Muscle of leg (tissue), 11 donors: ENCODE measurements around the gene CDH4. TPM values are rescaled to one million over a fixed set of nuclear protein-coding genes. Genes with fewer than 3 reads are reported as not detected.

Source experiments
- DNase-seq: peaks from one replicate; pipeline ENCODE4 v3.0.0; 2013
- H3K27ac ChIP-seq: one replicate; pipeline ENCODE4 v1.5.1; 2013; ENCODE audit warnings: mild to moderate bottlenecking, low read length, control low read depth
- H3K27me3 ChIP-seq: one replicate; pipeline ENCODE4 v1.6.1; 2013; ENCODE audit warnings: low read length; ENCODE audit not compliant: control insufficient read depth, insufficient read depth
- H3K36me3 ChIP-seq: one replicate; pipeline ENCODE4 v1.6.1; 2013; ENCODE audit warnings: low read length; ENCODE audit not compliant: control insufficient read depth, insufficient read depth
- H3K4me1 ChIP-seq: one replicate; pipeline ENCODE4 v1.6.1; 2013; ENCODE audit warnings: low read length; ENCODE audit not compliant: control insufficient read depth, insufficient read depth
- H3K4me3 ChIP-seq: one replicate; pipeline ENCODE4 v1.5.1; 2013; ENCODE audit warnings: low read length, control low read depth
- H3K9me3 ChIP-seq: replicated peaks from 2 replicates; pipeline ENCODE4 v1.6.1; 2013; ENCODE audit warnings: low read depth, low read length; ENCODE audit not compliant: control insufficient read depth
- WGBS: methylation state at CpG from one replicate; pipeline ENCODE4 v1.1.5; 2013; ENCODE audit warnings: missing lambda C conversion rate; ENCODE audit not compliant: insufficient coverage; 5-methylcytosine and 5-hydroxymethylcytosine counted together
- polyA plus RNA-seq, 8 donors: library from polyadenylated mRNA; unstranded; fragments of 120-200 nt; gene quantifications; one replicate each; pipeline versions ENCODE4 v1.2.1 to v1.2.3, GENCODE V29; 2013; ENCODE audit warnings: inconsistent platforms in 1 of 8, low replicate concordance in 1 of 8; ENCODE audit not compliant: insufficient read length in 8 of 8, insufficient read depth in 1 of 8
- total RNA-seq: library from RNA; stranded (reverse); fragments of 120-200 nt; gene quantifications from one replicate; pipeline ENCODE4 v1.2.4, GENCODE V29; 2013

Gene CDH4
- total and polyA plus RNA-seq, 9 donors, result 0.66 to 1.4 (median 1.2) TPM

- peaks cover 17% of the 10 kb centered on the region for H3K4me1 ChIP-seq
- no peaks in the 10 kb centered on the region for H3K9me3 ChIP-seq
- 66% methylated on average over 11 of the region's 11 CpGs for WGBS
- no peaks in the 10 kb centered on the region for H3K36me3 ChIP-seq
- no peak for DNase-seq
- H3K4me3 ChIP-seq, result no peak overlapping the region
- H3K27ac ChIP-seq, result no peak overlapping the region
- H3K27me3 ChIP-seq, result no peaks in the 10 kb centered on the region
Observed at GRCh38 chr20:61674121-61674520, 422.1 kb downstream of the CDH4 start.

DNA sequence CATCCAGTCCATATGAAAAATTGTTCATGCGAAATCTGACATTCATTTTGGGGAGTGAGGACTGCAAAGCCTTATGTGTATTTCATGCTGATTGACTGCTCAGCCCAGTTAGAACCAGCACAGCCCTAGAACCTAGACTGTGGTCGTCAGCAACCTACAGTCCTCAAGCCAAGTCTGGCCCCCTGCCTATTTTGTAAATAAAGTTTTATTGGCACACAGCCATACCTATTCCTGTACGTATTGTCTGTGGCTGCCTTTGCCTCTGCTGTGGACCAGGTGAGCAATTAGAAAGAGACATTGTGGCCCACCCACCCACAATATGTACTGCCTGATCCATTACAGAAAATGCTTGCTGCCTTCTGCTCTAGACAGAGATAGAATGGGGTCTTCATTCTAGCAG is 422.6 kb downstream of the CDH4 start:
- peaks cover 17% of the 10 kb centered on the region for H3K4me1 ChIP-seq
- WGBS, result 40% methylated on average over 1 of the region's 3 CpGs
- H3K36me3 ChIP-seq, result no peaks in the 10 kb centered on the region
- no peak overlapping the region for H3K27ac ChIP-seq
- H3K9me3 ChIP-seq, result no peaks in the 10 kb centered on the region
- no peaks in the 10 kb centered on the region for H3K27me3 ChIP-seq
- DNase-seq, result no peak
- no peak overlapping the region for H3K4me3 ChIP-seq

- Histone ChIP-seq H3K4me1 (peaks cover 11% of the 10 kb centered on the region), H3K9me3 (no peaks in the 10 kb centered on the region), H3K27me3 (peaks cover 6% of the 10 kb centered on the region), H3K27ac (no peak overlapping the region), H3K36me3 (no peaks in the 10 kb centered on the region), H3K4me3 (no peak overlapping the region)
- WGBS, result 88% methylated on average over 1 of the region's 2 CpGs
- no peak for DNase-seq
Observed at GRCh38 chr20:61677928-61678327, 425.9 kb downstream of the CDH4 start.

- peaks cover 10% of the 10 kb centered on the region for H3K4me1 ChIP-seq
- H3K4me3 ChIP-seq, result no peak overlapping the region
- H3K36me3 ChIP-seq, result no peaks in the 10 kb centered on the region
- WGBS, result 93% methylated on average over 5 of the region's 8 CpGs
- H3K27ac ChIP-seq, result no peak overlapping the region
- DNase-seq, result no peak
- peaks cover 11% of the 10 kb centered on the region for H3K27me3 ChIP-seq
- no peaks in the 10 kb centered on the region for H3K9me3 ChIP-seq
Observed at GRCh38 chr20:61678437-61678836, 426.4 kb downstream of the CDH4 start.

GRCh38 chr20:61679473-61679872 is 427.4 kb downstream of the CDH4 start:
- no peak for DNase-seq
- Histone ChIP-seq H3K27ac (no peak overlapping the region), H3K36me3 (no peaks in the 10 kb centered on the region), H3K27me3 (peaks cover 22% of the 10 kb centered on the region), H3K4me1 (peaks cover 4% of the 10 kb centered on the region), H3K9me3 (no peaks in the 10 kb centered on the region), H3K4me3 (no peak overlapping the region)
- 85% methylated on average over 8 of the region's 10 CpGs for WGBS

GRCh38 chr20:61680096-61680495 is 428.0 kb downstream of the CDH4 start:
- Histone ChIP-seq H3K4me1 (peaks cover 4% of the 10 kb centered on the region), H3K4me3 (no peak overlapping the region), H3K9me3 (no peaks in the 10 kb centered on the region), H3K36me3 (no peaks in the 10 kb centered on the region), H3K27me3 (peaks cover 27% of the 10 kb centered on the region), H3K27ac (no peak overlapping the region)
- no peak for DNase-seq
- 87% methylated on average over 7 of the region's 7 CpGs for WGBS

GRCh38 chr20:61682114-61682995 is 430.3 kb downstream of the CDH4 start:
- H3K9me3 ChIP-seq, result no peaks in the 10 kb centered on the region
- no peak overlapping the region for H3K27ac ChIP-seq
- H3K4me3 ChIP-seq, result no peak overlapping the region
- peaks cover 32% of the 10 kb centered on the region for H3K27me3 ChIP-seq
- 92% methylated on average over 2 of the region's 5 CpGs for WGBS
- H3K4me1 ChIP-seq, result peaks cover 4% of the 10 kb centered on the region
- no peaks in the 10 kb centered on the region for H3K36me3 ChIP-seq
- no peak for DNase-seq

GRCh38 chr20:61682996-61683681 is 431.1 kb downstream of the CDH4 start:
- no peak overlapping the region for H3K27ac ChIP-seq
- H3K4me1 ChIP-seq, result peaks cover 4% of the 10 kb centered on the region
- H3K9me3 ChIP-seq, result no peaks in the 10 kb centered on the region
- H3K36me3 ChIP-seq, result no peaks in the 10 kb centered on the region
- no peak for DNase-seq
- 54% methylated on average over 18 of the region's 20 CpGs for WGBS
- H3K27me3 ChIP-seq, result peaks cover 32% of the 10 kb centered on the region
- no peak overlapping the region for H3K4me3 ChIP-seq

DNA sequence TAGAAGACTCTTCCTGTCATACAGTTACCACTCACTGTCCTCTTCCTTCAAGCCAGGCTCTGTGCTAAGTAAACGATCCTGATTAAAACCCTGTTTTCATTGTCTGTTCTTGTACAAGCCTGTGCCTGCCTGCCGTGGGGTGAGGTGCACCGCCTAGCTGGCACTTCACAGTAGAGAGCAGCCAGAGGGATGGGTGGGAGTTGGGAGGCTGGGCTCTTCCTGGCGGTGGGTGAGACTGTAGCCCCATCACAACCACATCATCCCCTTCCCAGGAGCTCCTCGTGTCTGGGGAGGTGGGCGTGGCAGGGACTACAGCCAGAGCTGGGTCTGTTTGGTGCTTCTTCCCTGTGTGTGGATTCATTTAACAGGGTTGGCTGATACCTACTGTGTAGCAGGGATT is 431.7 kb downstream of the CDH4 start:
- no peaks in the 10 kb centered on the region for H3K36me3 ChIP-seq
- H3K4me3 ChIP-seq, result no peak overlapping the region
- peaks cover 4% of the 10 kb centered on the region for H3K4me1 ChIP-seq
- WGBS, result no CpG with 5 or more reads among the region's 6 CpGs
- no peak overlapping the region for H3K27ac ChIP-seq
- H3K27me3 ChIP-seq, result peaks cover 35% of the 10 kb centered on the region
- no peaks in the 10 kb centered on the region for H3K9me3 ChIP-seq
- no peak for DNase-seq

DNA sequence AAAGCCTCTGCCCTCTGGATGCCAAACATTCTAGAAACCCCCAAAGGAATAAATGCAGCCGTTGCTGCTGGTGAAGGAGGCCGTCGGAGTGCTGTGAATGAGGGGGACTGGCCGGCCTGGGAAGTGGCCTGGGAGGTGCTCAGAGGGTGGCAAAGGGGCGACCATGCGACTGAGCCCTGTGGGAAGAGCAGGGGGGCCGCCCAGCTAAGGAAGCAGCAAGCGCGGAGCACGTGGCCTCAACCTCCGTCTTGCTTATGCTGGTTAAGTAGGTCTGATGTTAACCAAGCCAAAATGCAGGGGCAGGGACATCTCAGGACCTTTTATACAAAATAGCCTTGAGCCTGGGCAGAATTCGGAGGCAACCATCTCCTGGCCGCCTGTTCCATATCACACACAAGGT is 432.1 kb downstream of the CDH4 start:
- H3K4me3 ChIP-seq, result no peak overlapping the region
- WGBS, result 55% methylated on average over 10 of the region's 13 CpGs
- H3K4me1 ChIP-seq, result peaks cover 4% of the 10 kb centered on the region
- DNase-seq, result no peak
- no peaks in the 10 kb centered on the region for H3K36me3 ChIP-seq
- no peaks in the 10 kb centered on the region for H3K9me3 ChIP-seq
- H3K27ac ChIP-seq, result no peak overlapping the region
- peaks cover 37% of the 10 kb centered on the region for H3K27me3 ChIP-seq
